HG03521 (cell line): ENCODE measurements around the gene THAP3.
"Not testable (repeated sequence)": the region's sequence is repeated elsewhere in the genome, so short reads cannot be mapped to it uniquely, and the experiment has no call there.

ENCODE experiments used
- ATAC-seq: cut with Tn5 transposase; IDR thresholded peaks from one replicate; pipeline ENCODE4 v1.9.1; 2021; ENCODE audit warnings: mild to moderate bottlenecking, moderate library complexity; ENCODE audit not compliant: unreplicated experiment

The THAP3 gene

GRCh38 chr1:6632588-6633514 is 8.2 kb downstream of the THAP3 start:
- ATAC-seq, result no peak

DNA sequence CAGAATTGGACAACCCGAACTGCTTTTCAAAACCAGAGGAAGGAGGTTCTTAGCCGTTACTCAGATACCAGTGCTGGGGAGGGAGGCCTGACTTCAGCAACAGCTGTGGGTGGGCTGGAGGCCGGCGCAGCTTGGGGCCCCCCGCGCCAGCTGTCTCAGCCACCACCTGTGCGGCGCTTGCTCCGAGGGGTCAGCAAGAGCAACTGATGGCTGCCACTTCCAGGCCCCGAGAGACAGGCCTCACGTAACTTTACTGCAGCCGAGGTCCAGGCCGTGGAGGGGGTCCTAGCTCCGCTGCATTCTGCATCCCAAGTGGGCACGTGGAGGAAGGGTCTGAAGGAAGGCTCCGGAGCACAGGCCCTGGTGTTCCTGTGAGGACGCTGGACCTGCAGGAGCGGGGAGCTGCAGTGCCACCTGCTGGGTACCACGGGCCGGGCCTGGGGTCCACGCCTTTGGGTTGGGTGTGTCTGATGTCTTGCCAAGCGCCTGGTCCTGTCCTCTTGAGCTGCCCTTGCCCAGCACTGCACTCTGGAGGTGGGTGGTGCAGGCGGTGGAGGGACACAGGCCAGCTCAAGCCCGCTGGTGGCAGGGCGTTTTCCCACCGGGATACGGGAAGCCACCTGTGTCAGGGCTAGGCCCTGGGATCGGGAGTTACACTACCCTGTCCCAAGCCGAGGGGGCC is 9.8 kb downstream of the THAP3 start:
- ATAC-seq, result no peak

GRCh38 chr1:6635161-6635909 is 10.7 kb downstream of the THAP3 start:
- ATAC-seq, result no peak

DNA sequence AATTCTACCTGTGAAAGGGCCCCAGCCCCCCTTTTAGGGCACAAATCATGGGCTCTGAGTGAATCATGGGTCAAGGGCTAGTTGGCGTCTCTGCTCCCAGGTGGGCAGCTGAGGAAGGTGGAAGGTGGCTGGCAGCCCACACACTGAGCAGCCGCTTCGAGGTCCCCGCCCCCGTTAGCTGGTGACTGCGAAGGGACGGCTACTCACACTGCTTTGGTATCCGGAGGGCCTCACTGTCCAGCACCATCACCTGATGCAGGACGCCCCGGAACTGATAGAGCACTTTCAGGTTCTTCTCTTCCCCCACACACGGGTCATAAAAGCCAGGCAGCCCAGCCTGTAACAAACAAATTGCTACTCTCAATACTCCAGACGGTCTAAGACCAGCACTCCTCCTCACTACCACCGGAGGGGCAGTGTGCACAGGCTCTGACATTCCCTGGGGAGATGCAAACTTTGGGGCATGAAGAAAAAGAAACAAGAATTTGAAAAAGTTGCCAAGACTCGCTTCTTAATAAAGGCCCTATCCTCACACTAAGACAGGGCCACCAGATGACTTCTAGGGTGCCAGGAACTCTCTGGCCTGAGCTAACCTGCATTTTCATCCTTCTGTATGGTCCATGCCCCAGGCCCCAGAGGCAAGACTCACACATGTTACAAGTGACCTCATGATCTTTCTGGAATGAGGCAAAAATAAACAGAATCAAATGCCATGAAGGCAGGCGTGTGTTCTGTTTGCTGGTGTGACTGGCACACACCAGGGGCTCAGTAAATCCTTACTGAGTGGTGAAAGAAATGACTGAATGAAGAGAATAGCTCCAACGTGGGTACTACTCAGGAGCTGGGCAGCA is 11.5 kb downstream of the THAP3 start:
- ATAC-seq, result no peak

DNA sequence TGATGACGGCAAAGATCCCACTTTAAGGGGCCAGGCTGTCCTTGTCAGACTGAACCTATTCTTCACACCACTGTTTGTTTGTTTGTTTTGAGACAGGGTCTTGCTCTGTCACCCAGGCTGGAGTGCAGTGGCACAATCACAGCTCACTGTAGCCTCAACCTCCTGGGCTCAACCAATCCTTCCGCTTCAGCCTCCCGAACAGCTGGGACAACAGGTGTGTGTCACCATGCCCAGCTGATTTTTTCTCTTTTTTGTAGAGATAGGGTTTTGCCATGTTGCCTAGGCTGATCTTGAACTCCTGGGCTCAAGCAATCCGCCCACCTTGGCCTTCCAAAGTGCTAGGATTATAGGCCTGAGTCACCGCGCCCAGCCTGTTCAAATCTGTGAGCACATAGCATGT is 12.1 kb downstream of the THAP3 start:
- not testable (repeated sequence) for ATAC-seq

GRCh38 chr1:6637770-6638169 is 13.1 kb downstream of the THAP3 start:
- ATAC-seq, result no peak

GRCh38 chr1:6638226-6638625 is 13.6 kb downstream of the THAP3 start:
- ATAC-seq, result no peak

DNA sequence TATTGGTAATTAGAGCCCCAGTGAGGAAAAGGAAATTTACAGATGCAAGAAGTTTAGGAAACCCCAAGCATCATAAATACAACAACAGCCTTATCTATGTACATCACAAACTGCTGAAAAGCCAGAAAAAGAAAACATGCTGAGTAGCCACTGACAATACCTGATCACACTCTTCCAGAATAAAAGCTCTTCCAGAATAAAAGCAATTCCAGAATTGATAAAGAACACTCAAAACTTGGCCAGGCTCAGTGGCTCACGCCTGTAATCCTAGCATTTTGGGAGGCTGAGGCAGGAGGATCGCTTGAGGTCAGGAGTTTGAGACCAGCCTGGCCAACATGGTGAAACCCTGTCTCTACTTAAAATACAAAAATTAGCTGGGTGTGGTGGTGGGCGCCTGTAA is 16.2 kb downstream of the THAP3 start:
- ATAC-seq, result not testable (repeated sequence)

- ATAC-seq, result no peak
Observed at GRCh38 chr1:6645018-6645417, 20.4 kb downstream of the THAP3 start.

- no peak for ATAC-seq
Observed at GRCh38 chr1:6646499-6647148, 22.0 kb downstream of the THAP3 start.

- no peak for ATAC-seq
Observed at GRCh38 chr1:6648556-6648955, 23.9 kb downstream of the THAP3 start.

DNA sequence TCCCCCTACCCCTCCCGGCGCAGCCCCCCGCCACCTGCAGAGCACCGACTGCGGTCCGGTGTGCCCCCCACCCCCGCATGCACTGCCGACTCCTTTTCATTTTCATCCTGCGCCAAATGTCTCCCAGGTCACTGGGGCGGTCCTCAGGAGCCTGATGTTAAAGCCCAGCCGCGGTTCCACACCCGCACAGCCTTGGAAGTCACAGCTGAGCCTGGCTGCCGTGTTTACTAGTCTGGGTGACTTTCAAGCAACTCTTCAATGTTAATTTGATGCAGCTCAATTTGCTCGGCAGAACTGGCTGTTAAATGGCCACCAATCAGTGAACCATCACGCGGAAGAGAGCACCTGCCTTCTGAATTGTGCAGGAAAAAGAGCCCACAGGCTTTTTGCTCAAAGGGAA is 27.2 kb downstream of the THAP3 start:
- ATAC-seq, result no peak

DNA sequence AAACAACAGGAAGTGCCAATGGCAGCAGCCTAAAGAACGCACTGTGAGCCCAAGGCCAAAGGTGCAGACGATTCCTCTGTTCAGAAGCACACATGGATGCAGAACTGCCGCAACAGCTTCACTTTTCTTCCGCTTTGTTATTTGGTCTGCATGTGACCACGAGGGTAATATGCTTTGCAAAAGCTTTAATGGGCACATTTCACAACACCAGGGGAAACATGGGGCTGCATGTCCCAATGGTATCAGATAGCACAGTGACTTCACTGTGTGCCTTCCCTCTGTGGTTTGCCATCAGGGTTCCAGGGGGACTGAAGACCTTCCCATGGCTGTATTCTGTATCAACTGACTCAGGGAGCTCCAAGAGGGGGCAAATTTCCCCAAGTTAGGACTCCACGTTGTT is 28.3 kb downstream of the THAP3 start:
- no peak for ATAC-seq

- ATAC-seq, result no peak
Observed at GRCh38 chr1:6653436-6654290, 29.0 kb downstream of the THAP3 start.

GRCh38 chr1:6657138-6657537 is 32.5 kb downstream of the THAP3 start:
- no peak for ATAC-seq

DNA sequence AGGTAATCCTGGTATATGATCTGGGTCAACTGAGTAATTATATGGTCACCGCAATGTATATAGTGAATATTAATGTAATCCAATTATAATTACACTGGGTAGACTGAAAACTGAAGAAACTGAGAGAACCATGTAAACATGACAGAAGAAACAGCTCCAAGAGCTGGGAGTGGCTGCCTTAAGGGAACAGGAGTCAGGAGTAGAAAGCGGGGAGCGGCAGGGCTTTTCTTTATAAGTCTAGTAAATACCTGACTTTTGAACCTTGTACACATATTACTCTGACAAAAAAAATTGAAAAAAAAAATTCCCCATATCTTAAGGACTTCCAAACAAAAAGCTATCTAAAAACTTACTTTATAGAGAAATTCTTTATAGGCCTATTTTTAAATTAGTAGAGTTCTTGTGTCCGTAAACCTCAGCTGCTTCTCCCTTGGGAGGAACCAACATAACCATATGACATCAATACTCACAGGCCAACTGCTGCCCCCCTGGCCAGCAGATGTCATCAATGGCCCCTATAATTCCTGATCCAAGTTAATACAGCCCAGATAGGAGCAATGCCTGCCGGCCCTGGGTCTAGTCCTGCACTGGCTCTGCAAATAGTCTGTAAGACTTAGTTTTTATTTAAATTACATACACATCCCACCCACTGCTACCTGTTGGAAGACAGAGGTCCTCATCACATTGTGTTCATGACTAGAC is 33.8 kb downstream of the THAP3 start:
- ATAC-seq, result no peak

DNA sequence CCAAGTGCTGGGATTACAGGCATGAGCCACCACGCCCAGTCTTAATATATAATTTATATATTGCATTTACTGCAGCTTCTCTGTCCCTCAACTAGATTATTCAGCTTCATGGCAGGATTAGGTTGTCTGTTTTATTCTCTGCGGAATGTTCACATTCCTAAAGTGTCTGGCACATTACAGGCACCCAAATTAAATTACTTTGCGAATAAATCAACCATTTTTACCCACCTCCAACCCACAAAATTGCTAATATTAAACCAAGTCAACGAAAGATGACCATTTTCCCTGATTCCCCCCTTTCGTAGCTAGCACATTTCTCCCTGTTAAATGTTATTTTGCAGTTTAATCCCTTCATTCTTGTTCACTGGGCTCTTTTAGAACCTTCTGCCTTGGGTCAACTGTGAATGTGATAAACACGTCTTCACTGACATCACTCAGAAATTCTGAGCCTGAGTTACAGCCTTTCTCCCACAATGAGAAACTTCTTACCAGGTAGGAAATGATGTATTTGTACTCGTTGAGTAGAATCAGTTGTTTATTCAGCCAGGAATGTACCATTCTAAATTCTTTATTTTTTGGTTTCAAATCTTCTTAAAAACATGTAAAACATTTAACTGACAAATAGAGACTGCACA is 35.9 kb downstream of the THAP3 start:
- no peak for ATAC-seq

DNA sequence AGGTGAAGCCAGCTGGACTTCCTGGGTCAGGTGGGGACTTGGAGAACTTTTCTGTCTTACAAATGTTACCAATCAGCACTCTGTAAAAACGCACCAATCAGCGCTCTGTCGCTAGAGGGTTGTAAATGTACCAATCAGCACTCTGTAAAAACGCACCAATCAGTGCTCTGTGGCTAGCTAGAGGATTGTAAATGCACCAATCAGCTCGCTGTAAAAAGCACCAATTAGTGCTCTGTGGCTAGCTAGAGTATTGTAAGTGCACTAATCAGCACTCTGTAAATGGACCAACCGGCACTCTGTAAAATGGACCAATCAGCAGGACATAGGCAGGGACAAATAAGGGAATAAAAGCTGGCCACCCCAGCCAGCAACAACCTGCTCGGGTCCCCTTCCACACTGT is 37.8 kb downstream of the THAP3 start:
- not testable (repeated sequence) for ATAC-seq
